H1 (cell line): Measurements from ENCODE around the gene COL9A2. TPM values are rescaled to one million over a fixed set of nuclear protein-coding genes. Genes with fewer than 3 reads are reported as not detected.

Experiments
- CBX8 ChIP-seq: fragments of 300-800, 300-1000 bp; sonication (generic); IDR thresholded peaks from 2 replicates; pipeline ENCODE4 v1.7.1; 2016; ENCODE audit warnings: low read depth, low read length, borderline replicate concordance
- HDAC2 ChIP-seq, 2 experiments: fragments of 300-600 bp in 1 of 2; sonication (generic) in 1 of 2; IDR thresholded peaks; 2 replicates each; pipeline ENCODE4 v1.6.1; 2011 to 2012; ENCODE audit warnings: low read depth in 2 of 2, low read length in 2 of 2, mild to moderate bottlenecking in 2 of 2, moderate library complexity in 2 of 2, borderline replicate concordance in 1 of 2, inconsistent platforms in 1 of 2
- NANOG ChIP-seq: IDR thresholded peaks from 2 replicates; pipeline ENCODE4 v1.6.1; 2011; ENCODE audit warnings: low read length, low read depth, mild to moderate bottlenecking, inconsistent platforms; ENCODE audit not compliant: insufficient read depth, poor library complexity, severe bottlenecking
- NRF1 ChIP-seq: IDR thresholded peaks from 2 replicates; pipeline ENCODE4 v1.6.1; 2011; ENCODE audit warnings: mild to moderate bottlenecking, low read depth, low read length, improper control_type of control experiment
- POU5F1 ChIP-seq: IDR thresholded peaks from 2 replicates; pipeline ENCODE4 v1.6.1; 2011; ENCODE audit warnings: low read depth, mild to moderate bottlenecking, low read length, moderate library complexity
- SAP30 ChIP-seq: fragments of 300-600 bp; sonication (generic); IDR thresholded peaks from 2 replicates; pipeline ENCODE4 v1.7.1; 2012; ENCODE audit warnings: low read length, moderate library complexity, mild to moderate bottlenecking, inconsistent platforms; ENCODE audit not compliant: insufficient read depth, insufficient replicate concordance
- TCF12 ChIP-seq: IDR thresholded peaks from 2 replicates; pipeline ENCODE4 v1.6.1; 2011; ENCODE audit warnings: low read depth, mild to moderate bottlenecking, low read length
- USF2 ChIP-seq: IDR thresholded peaks from 2 replicates; pipeline ENCODE4 v1.6.1; 2011; ENCODE audit warnings: low read length, improper control_type of control experiment
- polyA plus RNA-seq, 7 experiments: library from polyadenylated mRNA; depleted of rRNA in 3 of 7; stranded (reverse) in 5 of 7; unstranded in 2 of 7; fragments of >200 nt in 5 of 7; fragments of 200-250 nt in 2 of 7; gene quantifications; 1 replicate in 5 of 7; 2 replicates in 1 of 7; 4 replicates in 1 of 7; pipeline versions ENCODE4 v1.2.1 to v1.2.3, GENCODE V29; 2011 to 2013; ENCODE audit warnings: missing spikeins in 2 of 7, mixed read lengths in 2 of 7
- total RNA-seq: library from RNA; stranded (reverse); fragmentation: NEBNext Ultra II Directional; extraction: Animal tissue kit (Norgen Biotek cat#: 25700); gene quantifications from 2 replicates; pipeline ENCODE4 v1.2.1, GENCODE V29; 2021

The COL9A2 gene
- total and polyA plus RNA-seq, 2 of the 8 experiments (the other 6 are each of a cell fraction or from before 2014, with no cell fraction given), result 3.2 to 3.3 TPM

- TF ChIP-seq NRF1, result no peak
- no peak for TF ChIP-seq HDAC2 (IDR thresholded peaks at IDR 0.05; ENCODE audit: borderline replicate concordance in 1 of 2, low read depth in 2 of 2, low read length in 2 of 2)
- no peak for TF ChIP-seq USF2
- TF ChIP-seq SAP30, result no peak
- no peak for TF ChIP-seq CBX8
- TF ChIP-seq POU5F1, result no peak
- TF ChIP-seq TCF12, result no peak
- TF ChIP-seq NANOG, result no peak
These were observed 2.3 kb downstream of the COL9A2 start (continued) for GRCh38 chr1:40314721-40315238.
